Adrenal gland (tissue), 12 donors: ENCODE measurements around the gene LHFPL2. TPM values are rescaled to one million over a fixed set of nuclear protein-coding genes. Genes with fewer than 3 reads are reported as not detected.

Experiments
- DNase-seq, 7 donors: peaks; one replicate each; pipeline ENCODE4 v3.0.0-alpha.2; 2019 to 2020
- H3K27ac ChIP-seq, 5 donors: fragments of 200-600 bp; sonication (generic) in 4 of 5; 1 replicate in 3 of 5; 2 replicates in 2 of 5; pipeline versions ENCODE4 v1.5.1 to v1.8.0; 2016 to 2020; ENCODE audit warnings: mild to moderate bottlenecking in 1 of 5
- H3K27me3 ChIP-seq: fragments of 200-600 bp; 2 replicates; pipeline ENCODE4 v1.8.0; 2021
- H3K36me3 ChIP-seq, 2 donors: fragments of 200-600 bp; replicated peaks in 1 of 2; 1 replicate in 1 of 2; 2 replicates in 1 of 2; pipeline versions ENCODE4 v1.5.1 to v1.8.0; 2018 to 2022
- H3K4me1 ChIP-seq, 2 donors: fragments of 200-600 bp; replicated peaks in 1 of 2; 1 replicate in 1 of 2; 2 replicates in 1 of 2; pipeline versions ENCODE4 v1.5.1 to v1.8.0; 2018 to 2021
- H3K4me3 ChIP-seq, 4 donors: fragments of 200-600 bp; sonication (generic) in 3 of 4; one replicate each; pipeline ENCODE4 v1.5.1; 2016 to 2018
- H3K9me3 ChIP-seq, 3 donors: fragments of 200-600 bp; sonication (generic) in 1 of 3; replicated peaks in 1 of 3; 1 replicate in 2 of 3; 2 replicates in 1 of 3; pipeline versions ENCODE4 v1.5.1 to v1.8.0; 2016 to 2021
- CTCF ChIP-seq, 6 experiments: fragments of 450-650 bp in 4 of 6; fragments of 200-600 bp in 2 of 6; sonication (generic) in 1 of 6; IDR thresholded peaks; 1 replicate in 5 of 6; 2 replicates in 1 of 6; pipeline versions ENCODE4 v1.5.1 to v1.8.0; 2016 to 2021; ENCODE audit warnings: antibody characterized with exemption in 6 of 6, mild to moderate bottlenecking in 2 of 6, moderate library complexity in 1 of 6
- POLR2A ChIP-seq, 2 donors: fragments of 450-650 bp; IDR thresholded peaks; one replicate each; pipeline ENCODE4 v1.6.1; 2017; ENCODE audit warnings: antibody characterized with exemption in 2 of 2, mild to moderate bottlenecking in 2 of 2, moderate library complexity in 1 of 2
- WGBS, 4 donors: extraction: QIAGEN DNeasy Blood & Tissue Kit in 2 of 4; methylation state at CpG; one replicate each; pipeline versions ENCODE4 v1.1.5 to v1.1.7; 2013 to 2017; 5-methylcytosine and 5-hydroxymethylcytosine counted together
- intact Hi-C, 2 donors: fragments of 100-400 bp; cut with DNase I; formaldehyde crosslinking; loops; one replicate each; pipeline versions ENCODE4 v1.14.1 to v1.15.0; 2022 to 2023
- polyA plus RNA-seq, 3 donors: library from polyadenylated mRNA; stranded (reverse); fragments of 200-250 nt in 2 of 3; fragments of 350-450 nt in 1 of 3; fragmentation: Illumina TruSeq in 1 of 3; extraction: RNeasy Lipid Tissue Mini Kit (QIAGEN cat#74804) in 1 of 3; gene quantifications; one replicate each; pipeline ENCODE4 v1.2.3, GENCODE V29; 2013 to 2014
- total RNA-seq, 9 donors: library from RNA; depleted of rRNA in 4 of 9; stranded (reverse); fragments of >200 nt in 4 of 9; fragments of 120-200 nt in 1 of 9; fragmentation: NEBNext Ultra II Directional in 1 of 9; extraction: Animal tissue kit (Norgen Biotek cat#: 25700) in 1 of 9; gene quantifications; one replicate each; pipeline versions ENCODE4 v1.1.0 to v1.2.4, GENCODE V29; 2013 to 2023
- donor health status: healthy with polysubstance abuse.
- donor health status: Bipolar disorder and iron deficiency.
- donor health status: DM: yes; HTN: yes; CAD: no.
- donor health status: DM: no; HTN: no; CAD: no.
- donor health status: DM: no; HTN: no; CAD: no.
- donor health status: DM: yes; HTN: yes; CAD: no.

The LHFPL2 gene
- total and polyA plus RNA-seq, 12 donors, result 8.0 to 68.4 (median 44.9) TPM

GRCh38 chr5:78607864-78608263 is 40.7 kb downstream of the LHFPL2 start:
- Histone ChIP-seq H3K36me3 (no peaks in the 10 kb centered on the region), H3K27me3 (no peaks in the 10 kb centered on the region), H3K9me3 (no peaks in the 10 kb centered on the region), H3K27ac (no peak overlapping the region), H3K4me3 (no peak overlapping the region), H3K4me1 (no peaks in the 10 kb centered on the region)
- TF ChIP-seq POLR2A (IDR thresholded peaks at IDR 0.05) (no peak), CTCF (IDR thresholded peaks at IDR 0.05) (no peak)
- intact Hi-C loops, result no loop called here
- no peak for DNase-seq

- peaks cover 0 to 5% of the 10 kb centered on the region in 2 donors for H3K4me1 ChIP-seq
- no peaks in the 10 kb centered on the region for H3K36me3 ChIP-seq
- H3K9me3 ChIP-seq, result no peaks in the 10 kb centered on the region
- H3K27me3 ChIP-seq, result no peaks in the 10 kb centered on the region
- no peak overlapping the region for H3K27ac ChIP-seq
- intact Hi-C loops, result no loop called here
- H3K4me3 ChIP-seq, result no peak overlapping the region
- no peak for TF ChIP-seq CTCF (IDR thresholded peaks at IDR 0.05)
- no peak for TF ChIP-seq POLR2A (IDR thresholded peaks at IDR 0.05)
- 88 to 92% (median 89%) methylated on average over 4 of the region's 4 CpGs for WGBS, 4 donors
- DNase-seq, result no peak
Observed at GRCh38 chr5:78606241-78606640, 42.3 kb downstream of the LHFPL2 start.

GRCh38 chr5:78605611-78606010 is 43.0 kb downstream of the LHFPL2 start:
- no peak overlapping the region for H3K4me3 ChIP-seq
- no peaks in the 10 kb centered on the region for H3K27me3 ChIP-seq
- no peaks in the 10 kb centered on the region for H3K9me3 ChIP-seq
- intact Hi-C loops, result no loop called here
- DNase-seq, result no peak
- peaks cover 0 to 11% of the 10 kb centered on the region in 2 donors for H3K4me1 ChIP-seq
- no peaks in the 10 kb centered on the region for H3K36me3 ChIP-seq
- no peak for TF ChIP-seq CTCF (IDR thresholded peaks at IDR 0.05)
- H3K27ac ChIP-seq, result no peak overlapping the region
- 81 to 92% (median 87%) methylated on average over 2 of the region's 2 CpGs for WGBS, 4 donors

- Histone ChIP-seq H3K27ac (no peak overlapping the region), H3K9me3 (no peaks in the 10 kb centered on the region), H3K4me3 (no peak overlapping the region), H3K27me3 (no peaks in the 10 kb centered on the region), H3K4me1 (peaks cover 0 to 13% of the 10 kb centered on the region in 2 donors), H3K36me3 (no peaks in the 10 kb centered on the region)
- 92 to 98% (median 95%) methylated on average over 4 of the region's 4 CpGs for WGBS, 4 donors
- DNase-seq, result no peak
- intact Hi-C loops, result no loop called here
- TF ChIP-seq POLR2A (IDR thresholded peaks at IDR 0.05) (no peak), CTCF (IDR thresholded peaks at IDR 0.05) (no peak)
Observed at GRCh38 chr5:78604689-78605285, 43.8 kb downstream of the LHFPL2 start.
